NOMO-1 treated with DMSO at 0.1 percent for 48 hours (cell line): ENCODE data around the gene JPT2.

Experiments used
- DNase-seq: peaks from one replicate; lab custom pipeline; 2025; ENCODE audit not compliant: unreplicated experiment; lab: John Stamatoyannopoulos, UW

Gene JPT2

GRCh38 chr16:1677942-1678499 lies at the start of gene JPT2:
JPT2 (plus strand) TSS chr16:1678279; CDS start chr16:1678313, 34 bp downstream.
- peak; percentile 97 for DNase-seq

GRCh38 chr16:1630450-1631213 lies 47.4 kb upstream of the JPT2 start:
- DNase-seq, result no peak

- no peak for DNase-seq
These were observed 46.8 kb upstream of the JPT2 start for GRCh38 chr16:1631230-1631629.

GRCh38 chr16:1631931-1632637 lies 46.0 kb upstream of the JPT2 start:
- no peak for DNase-seq

- no peak for DNase-seq
These were observed 45.5 kb upstream of the JPT2 start for GRCh38 chr16:1632638-1632970.

- no peak for DNase-seq
These were observed 44.8 kb upstream of the JPT2 start for GRCh38 chr16:1633310-1633709.

GRCh38 chr16:1634541-1634940 lies 43.5 kb upstream of the JPT2 start:
- no peak for DNase-seq

- no peak for DNase-seq
These were observed 43.0 kb upstream of the JPT2 start for GRCh38 chr16:1635070-1635469.

GRCh38 chr16:1637526-1637925 lies 40.6 kb upstream of the JPT2 start:
- DNase-seq, result no peak

- no peak for DNase-seq
These were observed 39.3 kb upstream of the JPT2 start for GRCh38 chr16:1638757-1639156.

GRCh38 chr16:1639282-1639681 lies 38.8 kb upstream of the JPT2 start:
- DNase-seq, result no peak

- no peak for DNase-seq
These were observed 38.2 kb upstream of the JPT2 start for GRCh38 chr16:1639860-1640259.

GRCh38 chr16:1640261-1640941 lies 37.7 kb upstream of the JPT2 start:
- DNase-seq, result no peak

GRCh38 chr16:1641261-1641660 lies 36.8 kb upstream of the JPT2 start:
- DNase-seq, result no peak

GRCh38 chr16:1642148-1642547 lies 35.9 kb upstream of the JPT2 start:
- no peak for DNase-seq

- DNase-seq, result no peak
These were observed 35.3 kb upstream of the JPT2 start for GRCh38 chr16:1642753-1643152.

GRCh38 chr16:1643521-1643920 lies 34.6 kb upstream of the JPT2 start:
- DNase-seq, result no peak

- peak; percentile 40 for DNase-seq
These were observed 32.1 kb upstream of the JPT2 start for GRCh38 chr16:1645914-1646525.

GRCh38 chr16:1647856-1648255 lies 30.2 kb upstream of the JPT2 start:
- DNase-seq, result peak; percentile 76

- DNase-seq, result no peak
These were observed 27.9 kb upstream of the JPT2 start for GRCh38 chr16:1650131-1650530.
